IMR-90 (cell line): ENCODE data around the gene NUP93.

Experiments
- BHLHE40 ChIP-seq: fragments of 150-350 bp; IDR thresholded peaks from 2 replicates; pipeline ENCODE4 v1.6.1; 2016; ENCODE audit warnings: mild to moderate bottlenecking, low read depth, low read length
- CEBPB ChIP-seq: IDR thresholded peaks from 2 replicates; pipeline ENCODE4 v1.6.1; 2012; ENCODE audit warnings: low read depth, low read length, improper control_type of control experiment
- CHD1 ChIP-seq: IDR thresholded peaks from 2 replicates; pipeline ENCODE4 v1.6.1; 2012; ENCODE audit warnings: low read depth, low read length, improper control_type of control experiment
- MAFK ChIP-seq: IDR thresholded peaks from 2 replicates; pipeline ENCODE4 v1.6.1; 2012; ENCODE audit warnings: low read depth, low read length, improper control_type of control experiment
- MAZ ChIP-seq: IDR thresholded peaks from 2 replicates; pipeline ENCODE4 v1.6.1; 2012; ENCODE audit warnings: low read depth, mild to moderate bottlenecking, low read length, improper control_type of control experiment, moderate library complexity, borderline replicate concordance
- MXI1 ChIP-seq: IDR thresholded peaks from 2 replicates; pipeline ENCODE4 v1.6.1; 2012; ENCODE audit warnings: low read depth, mild to moderate bottlenecking, low read length, moderate library complexity, borderline replicate concordance
- POLR2A ChIP-seq: IDR thresholded peaks from 2 replicates; pipeline ENCODE4 v1.6.1; 2012; ENCODE audit warnings: mild to moderate bottlenecking, low read depth, low read length
- RAD21 ChIP-seq: IDR thresholded peaks from 2 replicates; pipeline ENCODE4 v1.6.1; 2012; ENCODE audit warnings: low read length, improper control_type of control experiment
- RCOR1 ChIP-seq: IDR thresholded peaks from 2 replicates; pipeline ENCODE4 v1.6.1; 2012; ENCODE audit warnings: mild to moderate bottlenecking, low read length, improper control_type of control experiment; ENCODE audit not compliant: insufficient replicate concordance
- RFX5 ChIP-seq: IDR thresholded peaks from 2 replicates; pipeline ENCODE4 v1.8.0; 2012; ENCODE audit warnings: low read depth, mild to moderate bottlenecking, low read length, moderate library complexity
- SMC3 ChIP-seq: fragments of 150-350 bp; IDR thresholded peaks from 2 replicates; pipeline ENCODE4 v1.6.1; 2016; ENCODE audit warnings: low read depth, mild to moderate bottlenecking, antibody characterized with exemption, low read length, moderate library complexity
- TF ChIP-seq, protein P1 (sequence below): conservative IDR thresholded peaks from 2 replicates; pipeline ENCODE4 v1.5.1; 2012; ENCODE audit warnings: mild to moderate bottlenecking, low read depth, low read length, improper control_type of control experiment
- TF ChIP-seq, protein P2 (sequence below): fragments of 150-350 bp; IDR thresholded peaks from 2 replicates; pipeline ENCODE4 v1.6.1; 2017; ENCODE audit warnings: mild to moderate bottlenecking, antibody characterized with exemption, low read length, low read depth
- TF ChIP-seq, protein P3 (sequence below): fragments of 150-350 bp; IDR thresholded peaks from 2 replicates; pipeline ENCODE4 v1.6.1; 2016; ENCODE audit warnings: low read depth, mild to moderate bottlenecking, low read length, moderate library complexity, borderline replicate concordance

DNA sequence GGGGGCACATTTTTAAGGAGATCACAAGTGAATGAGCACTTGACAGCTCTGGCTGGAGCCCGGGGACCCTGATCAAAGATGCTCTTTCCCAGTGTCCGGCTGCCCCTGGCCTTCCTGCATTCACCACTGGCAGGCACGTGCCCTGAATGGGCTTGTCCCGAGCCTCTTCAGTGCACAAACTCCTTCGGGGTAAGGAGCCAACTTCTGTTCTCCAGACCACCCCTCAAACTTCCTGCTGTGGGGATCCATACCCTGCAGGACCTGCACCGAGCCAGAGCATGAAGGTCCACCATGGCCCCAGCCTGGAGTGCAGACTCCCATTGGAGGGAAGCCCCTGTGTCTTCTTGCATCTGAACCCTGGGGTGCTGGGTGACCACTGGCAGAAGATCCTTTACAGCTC lies 125.3 kb downstream of the NUP93 start:
- no peak for TF ChIP-seq CEBPB
- TF ChIP-seq CHD1, result no peak
- TF ChIP-seq SMC3, result no peak
- no peak for TF ChIP-seq RFX5
- no peak for TF ChIP-seq POLR2A
- TF ChIP-seq RAD21, result no peak
- TF ChIP-seq, protein P1, sequence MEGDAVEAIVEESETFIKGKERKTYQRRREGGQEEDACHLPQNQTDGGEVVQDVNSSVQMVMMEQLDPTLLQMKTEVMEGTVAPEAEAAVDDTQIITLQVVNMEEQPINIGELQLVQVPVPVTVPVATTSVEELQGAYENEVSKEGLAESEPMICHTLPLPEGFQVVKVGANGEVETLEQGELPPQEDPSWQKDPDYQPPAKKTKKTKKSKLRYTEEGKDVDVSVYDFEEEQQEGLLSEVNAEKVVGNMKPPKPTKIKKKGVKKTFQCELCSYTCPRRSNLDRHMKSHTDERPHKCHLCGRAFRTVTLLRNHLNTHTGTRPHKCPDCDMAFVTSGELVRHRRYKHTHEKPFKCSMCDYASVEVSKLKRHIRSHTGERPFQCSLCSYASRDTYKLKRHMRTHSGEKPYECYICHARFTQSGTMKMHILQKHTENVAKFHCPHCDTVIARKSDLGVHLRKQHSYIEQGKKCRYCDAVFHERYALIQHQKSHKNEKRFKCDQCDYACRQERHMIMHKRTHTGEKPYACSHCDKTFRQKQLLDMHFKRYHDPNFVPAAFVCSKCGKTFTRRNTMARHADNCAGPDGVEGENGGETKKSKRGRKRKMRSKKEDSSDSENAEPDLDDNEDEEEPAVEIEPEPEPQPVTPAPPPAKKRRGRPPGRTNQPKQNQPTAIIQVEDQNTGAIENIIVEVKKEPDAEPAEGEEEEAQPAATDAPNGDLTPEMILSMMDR, result no peak
- TF ChIP-seq, protein P2, sequence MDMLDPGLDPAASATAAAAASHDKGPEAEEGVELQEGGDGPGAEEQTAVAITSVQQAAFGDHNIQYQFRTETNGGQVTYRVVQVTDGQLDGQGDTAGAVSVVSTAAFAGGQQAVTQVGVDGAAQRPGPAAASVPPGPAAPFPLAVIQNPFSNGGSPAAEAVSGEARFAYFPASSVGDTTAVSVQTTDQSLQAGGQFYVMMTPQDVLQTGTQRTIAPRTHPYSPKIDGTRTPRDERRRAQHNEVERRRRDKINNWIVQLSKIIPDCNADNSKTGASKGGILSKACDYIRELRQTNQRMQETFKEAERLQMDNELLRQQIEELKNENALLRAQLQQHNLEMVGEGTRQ, result no peak
- TF ChIP-seq, protein P3, sequence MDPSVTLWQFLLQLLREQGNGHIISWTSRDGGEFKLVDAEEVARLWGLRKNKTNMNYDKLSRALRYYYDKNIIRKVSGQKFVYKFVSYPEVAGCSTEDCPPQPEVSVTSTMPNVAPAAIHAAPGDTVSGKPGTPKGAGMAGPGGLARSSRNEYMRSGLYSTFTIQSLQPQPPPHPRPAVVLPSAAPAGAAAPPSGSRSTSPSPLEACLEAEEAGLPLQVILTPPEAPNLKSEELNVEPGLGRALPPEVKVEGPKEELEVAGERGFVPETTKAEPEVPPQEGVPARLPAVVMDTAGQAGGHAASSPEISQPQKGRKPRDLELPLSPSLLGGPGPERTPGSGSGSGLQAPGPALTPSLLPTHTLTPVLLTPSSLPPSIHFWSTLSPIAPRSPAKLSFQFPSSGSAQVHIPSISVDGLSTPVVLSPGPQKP, result no peak
- TF ChIP-seq BHLHE40, result no peak
- TF ChIP-seq MAZ, result no peak
- no peak for TF ChIP-seq RCOR1
- no peak for TF ChIP-seq MXI1
- TF ChIP-seq MAFK, result no peak
